Gastrocnemius medialis (tissue), 4 donors: ENCODE data around the gene MARCHF10. TPM values are rescaled to one million over a fixed set of nuclear protein-coding genes. Genes with fewer than 3 reads are reported as not detected.

Source experiments
- ATAC-seq, 2 donors: fragments of 150-250 bp; one replicate each; pipeline ENCODE4 v1.9.1; 2016
- DNase-seq, 2 donors: peaks; one replicate each; pipeline ENCODE4 v3.0.0-alpha.2; 2019
- H3K27ac ChIP-seq, 4 donors: fragments of 200-600 bp; sonication (generic); 1 replicate in 1 of 4; 2 replicates in 3 of 4; pipeline ENCODE4 v1.5.1; 2016 to 2018; ENCODE audit warnings: mild to moderate bottlenecking in 2 of 4, moderate library complexity in 1 of 4
- H3K27me3 ChIP-seq, 3 donors: fragments of 200-600 bp; sonication (generic) in 2 of 3; 1 replicate in 1 of 3; 2 replicates in 2 of 3; pipeline versions ENCODE4 v1.5.1 to v1.6.0; 2016 to 2019; ENCODE audit warnings: mild to moderate bottlenecking in 1 of 3, moderate library complexity in 1 of 3
- H3K36me3 ChIP-seq, 2 donors: fragments of 200-600 bp; sonication (generic) in 1 of 2; one replicate each; pipeline ENCODE4 v1.5.1; 2017 to 2018
- H3K4me1 ChIP-seq, 2 donors: fragments of 200-600 bp; sonication (generic) in 1 of 2; one replicate each; pipeline ENCODE4 v1.5.1; 2016 to 2017; ENCODE audit warnings: mild to moderate bottlenecking in 2 of 2
- H3K4me3 ChIP-seq, 4 donors: fragments of 200-600 bp; sonication (generic) in 3 of 4; 1 replicate in 1 of 4; 2 replicates in 3 of 4; pipeline ENCODE4 v1.5.1; 2016 to 2019; ENCODE audit warnings: mild to moderate bottlenecking in 2 of 4
- H3K9me3 ChIP-seq, 3 donors: fragments of 200-600 bp; sonication (generic) in 2 of 3; 1 replicate in 1 of 3; 2 replicates in 2 of 3; pipeline ENCODE4 v1.5.1; 2016 to 2019
- POLR2A ChIP-seq, 2 donors: fragments of 450-650 bp; IDR thresholded peaks; one replicate each; pipeline ENCODE4 v1.6.1; 2017; ENCODE audit warnings: antibody characterized with exemption in 2 of 2, mild to moderate bottlenecking in 2 of 2, moderate library complexity in 2 of 2
- in situ Hi-C, 4 donors: fragments of 200-750 bp; cut with MboI; loops; one replicate each; pipeline versions ENCODE4 v1.15.0 to v1.8.0; 2017; ENCODE audit warnings: low sequenced_read_pairs in 4 of 4
- intact Hi-C: fragments of 100-400 bp; cut with DNase I; formaldehyde crosslinking; loops from one replicate; pipeline ENCODE4 v1.15.1; 2023; ENCODE audit warnings: low total_unique reads
- total RNA-seq, 4 donors: library from RNA; depleted of rRNA; stranded (reverse); fragments of >200 nt; gene quantifications; one replicate each; pipeline versions ENCODE4 v1.1.0 to v1.2.3, GENCODE V29; 2016
- TF ChIP-seq, protein P1 (sequence below), 5 experiments: fragments of 450-650 bp in 3 of 5; fragments of 200-600 bp in 2 of 5; sonication (generic) in 2 of 5; IDR thresholded peaks in 4 of 5; conservative IDR thresholded peaks in 1 of 5; 1 replicate in 4 of 5; 2 replicates in 1 of 5; pipeline ENCODE4 v1.5.1; 2016 to 2019; ENCODE audit warnings: antibody characterized with exemption in 5 of 5, mild to moderate bottlenecking in 3 of 5, moderate library complexity in 3 of 5

The MARCHF10 gene
- total RNA-seq, 4 donors from 2014 or later: not detected

DNA sequence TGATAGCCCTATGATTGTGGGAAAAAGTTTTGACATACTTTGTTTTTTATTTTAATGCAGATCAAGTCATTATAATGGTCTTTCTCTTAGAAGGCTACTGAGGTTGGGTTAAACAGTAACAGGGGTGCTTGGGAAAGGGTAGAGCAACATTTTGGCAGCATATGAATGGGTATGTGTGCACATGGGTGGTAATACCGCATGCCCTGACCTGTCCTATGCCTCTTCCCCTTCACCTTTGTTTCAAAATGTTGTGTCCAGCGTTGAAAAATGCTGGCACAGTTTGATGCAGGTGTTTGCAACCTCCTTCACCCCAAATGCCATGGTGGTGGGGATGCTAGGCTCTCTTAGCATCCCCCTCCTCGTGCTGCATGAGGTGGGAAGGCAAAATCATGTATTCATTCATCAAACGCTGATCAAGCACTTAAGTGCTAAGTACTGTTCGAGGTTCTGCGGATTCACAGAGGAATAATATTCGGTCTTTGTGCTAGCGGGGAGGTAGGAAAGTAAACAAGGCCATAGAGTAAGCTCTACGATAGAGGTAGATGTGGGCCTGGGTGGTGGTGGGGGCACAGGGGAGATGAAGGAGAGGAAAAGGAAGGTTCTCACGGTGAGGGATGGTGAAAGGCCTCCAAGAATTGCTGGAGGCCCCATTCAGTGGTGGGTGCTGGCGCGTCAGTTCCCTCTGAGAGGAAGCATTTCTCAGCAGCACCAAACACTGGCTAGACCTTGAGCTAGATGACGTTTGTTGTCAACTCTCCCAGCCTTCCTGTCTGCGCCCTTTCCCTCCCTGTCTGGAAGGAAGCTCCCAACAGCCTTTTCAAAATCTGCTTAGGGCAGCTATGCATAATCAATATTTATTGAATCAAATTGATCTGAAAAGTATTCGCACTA lies 13.3 kb upstream of the MARCHF10 start:
- Histone ChIP-seq H3K27ac (no peak overlapping the region), H3K36me3 (no peaks in the 10 kb centered on the region), H3K27me3 (no peaks in the 10 kb centered on the region), H3K9me3 (no peaks in the 10 kb centered on the region), H3K4me3 (no peak overlapping the region), H3K4me1 (no peaks in the 10 kb centered on the region)
- DNase-seq (no peak), ATAC-seq (no peak)
- intact Hi-C loops (no loop called here), in situ Hi-C loops (loop anchor here in 1 of 4 donors (25.0 kb wide), 1 partner anchor 159 kb away; no protein-coding TSS in a partner anchor)
- TF ChIP-seq POLR2A (IDR thresholded peaks at IDR 0.05): no peak
- TF ChIP-seq, protein P1, sequence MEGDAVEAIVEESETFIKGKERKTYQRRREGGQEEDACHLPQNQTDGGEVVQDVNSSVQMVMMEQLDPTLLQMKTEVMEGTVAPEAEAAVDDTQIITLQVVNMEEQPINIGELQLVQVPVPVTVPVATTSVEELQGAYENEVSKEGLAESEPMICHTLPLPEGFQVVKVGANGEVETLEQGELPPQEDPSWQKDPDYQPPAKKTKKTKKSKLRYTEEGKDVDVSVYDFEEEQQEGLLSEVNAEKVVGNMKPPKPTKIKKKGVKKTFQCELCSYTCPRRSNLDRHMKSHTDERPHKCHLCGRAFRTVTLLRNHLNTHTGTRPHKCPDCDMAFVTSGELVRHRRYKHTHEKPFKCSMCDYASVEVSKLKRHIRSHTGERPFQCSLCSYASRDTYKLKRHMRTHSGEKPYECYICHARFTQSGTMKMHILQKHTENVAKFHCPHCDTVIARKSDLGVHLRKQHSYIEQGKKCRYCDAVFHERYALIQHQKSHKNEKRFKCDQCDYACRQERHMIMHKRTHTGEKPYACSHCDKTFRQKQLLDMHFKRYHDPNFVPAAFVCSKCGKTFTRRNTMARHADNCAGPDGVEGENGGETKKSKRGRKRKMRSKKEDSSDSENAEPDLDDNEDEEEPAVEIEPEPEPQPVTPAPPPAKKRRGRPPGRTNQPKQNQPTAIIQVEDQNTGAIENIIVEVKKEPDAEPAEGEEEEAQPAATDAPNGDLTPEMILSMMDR (IDR thresholded peaks at IDR 0.05 in 4 of 5, conservative IDR thresholded peaks at IDR 0.05 in 1 of 5): no peak

GRCh38 chr17:62819511-62820221 lies 11.6 kb upstream of the MARCHF10 start:
- Histone ChIP-seq H3K27ac (no peak overlapping the region), H3K9me3 (no peaks in the 10 kb centered on the region), H3K4me1 (no peaks in the 10 kb centered on the region), H3K27me3 (no peaks in the 10 kb centered on the region), H3K36me3 (no peaks in the 10 kb centered on the region), H3K4me3 (no peak overlapping the region)
- peak in 1 of 2 donors; percentile 10 for DNase-seq
- intact Hi-C loops (no loop called here), in situ Hi-C loops (loop anchor here in 1 of 4 donors (25.0 kb wide), 1 partner anchor 157 kb away; no protein-coding TSS in a partner anchor)
- peak; percentile 33 to 42 for ATAC-seq
- TF ChIP-seq, protein P1 (IDR thresholded peaks at IDR 0.05 in 4 of 5, conservative IDR thresholded peaks at IDR 0.05 in 1 of 5): no peak
- no peak for TF ChIP-seq POLR2A (IDR thresholded peaks at IDR 0.05)

DNA sequence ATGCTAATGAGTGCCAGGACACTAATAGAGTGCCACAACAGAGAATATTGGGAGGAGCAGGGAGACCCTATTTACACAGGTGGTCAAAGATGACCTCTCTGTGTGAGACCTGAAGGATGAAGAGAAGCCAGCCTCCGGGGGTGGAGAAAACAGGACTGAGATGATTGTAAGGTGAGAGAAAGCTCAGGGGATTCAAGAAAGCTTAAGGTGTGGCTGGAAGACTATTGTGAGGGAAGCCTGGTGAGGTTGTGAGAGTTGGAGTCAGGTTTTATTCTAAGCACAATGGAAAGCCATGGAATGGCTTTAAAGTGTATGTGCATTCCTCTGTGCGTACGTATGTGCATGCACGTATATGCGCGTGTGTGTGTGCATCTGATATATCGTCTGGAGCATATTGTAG lies 10.4 kb upstream of the MARCHF10 start:
- no peak for TF ChIP-seq POLR2A (IDR thresholded peaks at IDR 0.05)
- TF ChIP-seq, protein P1 (IDR thresholded peaks at IDR 0.05 in 4 of 5, conservative IDR thresholded peaks at IDR 0.05 in 1 of 5): no peak
- Histone ChIP-seq H3K36me3 (no peaks in the 10 kb centered on the region), H3K4me1 (no peaks in the 10 kb centered on the region), H3K27ac (no peak overlapping the region), H3K27me3 (no peaks in the 10 kb centered on the region), H3K4me3 (no peak overlapping the region), H3K9me3 (no peaks in the 10 kb centered on the region)
- ATAC-seq (no peak), DNase-seq (no peak)
- in situ Hi-C loops (loop anchor here in 1 of 4 donors (25.0 kb wide), 1 partner anchor 156 kb away; no protein-coding TSS in a partner anchor), intact Hi-C loops (no loop called here)

DNA sequence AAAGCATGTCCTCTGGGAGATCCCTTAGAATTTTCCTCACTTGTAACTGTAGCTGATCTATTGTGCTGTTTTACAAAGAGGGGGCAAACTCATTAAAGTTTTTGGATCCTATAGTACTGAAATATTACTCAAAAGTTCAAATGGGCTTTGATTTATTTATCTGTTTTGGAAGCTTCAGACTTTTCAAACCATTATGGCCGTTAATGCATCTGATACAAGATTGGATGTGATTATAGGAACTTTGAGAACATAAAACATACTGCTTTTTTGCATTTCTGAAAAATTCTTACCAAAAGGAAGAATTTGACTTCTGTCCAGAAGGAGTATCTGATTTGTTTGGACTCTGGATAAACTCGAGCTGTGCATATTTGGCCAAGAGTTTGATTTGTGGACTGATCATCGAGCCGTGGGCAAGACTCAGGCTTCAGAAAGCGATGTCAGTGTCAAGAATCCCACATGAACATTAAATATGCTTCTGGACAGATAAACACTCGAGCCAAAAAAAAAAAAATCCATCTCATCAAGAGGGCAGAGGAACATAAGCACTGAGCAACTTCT lies 8.2 kb upstream of the MARCHF10 start:
- no peak overlapping the region for H3K4me3 ChIP-seq
- no peaks in the 10 kb centered on the region for H3K9me3 ChIP-seq
- H3K36me3 ChIP-seq: no peaks in the 10 kb centered on the region
- no peak for ATAC-seq
- no peaks in the 10 kb centered on the region for H3K27me3 ChIP-seq
- in situ Hi-C loops (loop anchor here in 1 of 4 donors (25.0 kb wide), 1 partner anchor 154 kb away; no protein-coding TSS in a partner anchor), intact Hi-C loops (no loop called here)
- no peak for TF ChIP-seq POLR2A (IDR thresholded peaks at IDR 0.05)
- TF ChIP-seq, protein P1 (IDR thresholded peaks at IDR 0.05 in 4 of 5, conservative IDR thresholded peaks at IDR 0.05 in 1 of 5): no peak
- no peak overlapping the region for H3K27ac ChIP-seq
- no peaks in the 10 kb centered on the region for H3K4me1 ChIP-seq
- DNase-seq: no peak
